Breast epithelium (tissue), 3 donors: ENCODE results near the gene GPR162.

Experiments
- POLR2AphosphoS5 ChIP-seq, 3 donors: sonication (generic); formaldehyde crosslinking; IDR thresholded peaks; one replicate each; pipeline ENCODE4 v1.6.1; 2017; ENCODE audit warnings: antibody characterized with exemption in 3 of 3
- TF ChIP-seq, protein P1 (sequence below), 3 donors: fragments of 450-650 bp; IDR thresholded peaks; one replicate each; pipeline ENCODE4 v1.5.1; 2016 to 2017; ENCODE audit warnings: antibody characterized with exemption in 3 of 3, mild to moderate bottlenecking in 3 of 3, moderate library complexity in 3 of 3

DNA sequence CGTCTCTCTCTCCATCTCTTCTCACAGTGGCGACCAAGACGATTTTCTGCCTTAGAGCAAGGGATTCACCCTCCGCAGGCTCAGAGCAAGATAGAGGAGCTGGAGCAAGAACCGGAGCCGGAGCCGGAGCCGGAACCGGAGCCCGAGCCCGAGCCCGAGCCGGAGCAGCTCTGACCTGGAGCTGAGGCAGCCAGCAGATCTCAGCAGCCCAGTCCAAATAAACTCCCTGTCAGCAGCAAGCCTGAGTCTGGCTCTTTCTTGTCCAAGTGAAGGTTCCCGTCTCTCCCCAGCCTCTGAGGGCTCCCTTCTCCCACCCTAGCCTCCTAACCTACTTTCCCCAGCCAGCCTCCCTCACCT, 43.4 kb upstream of the GPR162 start:
- TF ChIP-seq, protein P1, sequence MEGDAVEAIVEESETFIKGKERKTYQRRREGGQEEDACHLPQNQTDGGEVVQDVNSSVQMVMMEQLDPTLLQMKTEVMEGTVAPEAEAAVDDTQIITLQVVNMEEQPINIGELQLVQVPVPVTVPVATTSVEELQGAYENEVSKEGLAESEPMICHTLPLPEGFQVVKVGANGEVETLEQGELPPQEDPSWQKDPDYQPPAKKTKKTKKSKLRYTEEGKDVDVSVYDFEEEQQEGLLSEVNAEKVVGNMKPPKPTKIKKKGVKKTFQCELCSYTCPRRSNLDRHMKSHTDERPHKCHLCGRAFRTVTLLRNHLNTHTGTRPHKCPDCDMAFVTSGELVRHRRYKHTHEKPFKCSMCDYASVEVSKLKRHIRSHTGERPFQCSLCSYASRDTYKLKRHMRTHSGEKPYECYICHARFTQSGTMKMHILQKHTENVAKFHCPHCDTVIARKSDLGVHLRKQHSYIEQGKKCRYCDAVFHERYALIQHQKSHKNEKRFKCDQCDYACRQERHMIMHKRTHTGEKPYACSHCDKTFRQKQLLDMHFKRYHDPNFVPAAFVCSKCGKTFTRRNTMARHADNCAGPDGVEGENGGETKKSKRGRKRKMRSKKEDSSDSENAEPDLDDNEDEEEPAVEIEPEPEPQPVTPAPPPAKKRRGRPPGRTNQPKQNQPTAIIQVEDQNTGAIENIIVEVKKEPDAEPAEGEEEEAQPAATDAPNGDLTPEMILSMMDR (IDR thresholded peaks at IDR 0.05): no peak
- no peak for TF ChIP-seq POLR2AphosphoS5 (IDR thresholded peaks at IDR 0.05)
